ENCODE results near the gene ATP11A. TPM values are rescaled to one million over a fixed set of nuclear protein-coding genes. Genes with fewer than 3 reads are reported as not detected.

The ATP11A gene
- total and polyA plus RNA-seq, 7 donors: 3.9 to 48.6 (median 26.4) TPM

DNA sequence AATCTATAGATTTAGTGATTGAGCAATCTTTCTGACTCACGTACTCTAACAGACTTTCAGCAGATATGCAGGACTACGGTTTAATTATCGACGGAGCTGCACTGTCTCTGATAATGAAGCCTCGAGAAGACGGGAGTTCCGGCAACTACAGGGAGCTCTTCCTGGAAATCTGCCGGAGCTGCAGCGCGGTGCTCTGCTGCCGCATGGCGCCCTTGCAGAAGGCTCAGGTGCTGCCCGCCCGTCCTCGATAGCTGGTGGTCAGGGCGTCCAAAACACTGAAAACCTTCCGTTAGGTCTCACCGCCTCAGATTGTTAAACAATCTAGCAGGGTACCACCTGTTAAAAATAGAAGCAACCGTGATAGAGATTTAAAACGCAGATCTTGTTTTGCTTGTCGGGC is 166.0 kb downstream of the ATP11A start:
- H3K4me1 ChIP-seq: no peaks in the 10 kb centered on the region
- WGBS, 3 donors: 95 to 96% (median 95%) methylated on average over 21 of the region's 21 CpGs
- DNase-seq (no peak), ATAC-seq (no peak)
- H3K27ac ChIP-seq: no peak overlapping the region
- H3K36me3 ChIP-seq (ENCODE audit: insufficient read depth in 1 of 2, low read depth in 1 of 2): peaks cover 3 to 92% of the 10 kb centered on the region in 2 donors
- H3K27me3 ChIP-seq (ENCODE audit: insufficient read depth in 3 of 3, low read length in 2 of 3): no peaks in the 10 kb centered on the region
- H3K4me3 ChIP-seq: no peak overlapping the region
- TF ChIP-seq, protein P1, sequence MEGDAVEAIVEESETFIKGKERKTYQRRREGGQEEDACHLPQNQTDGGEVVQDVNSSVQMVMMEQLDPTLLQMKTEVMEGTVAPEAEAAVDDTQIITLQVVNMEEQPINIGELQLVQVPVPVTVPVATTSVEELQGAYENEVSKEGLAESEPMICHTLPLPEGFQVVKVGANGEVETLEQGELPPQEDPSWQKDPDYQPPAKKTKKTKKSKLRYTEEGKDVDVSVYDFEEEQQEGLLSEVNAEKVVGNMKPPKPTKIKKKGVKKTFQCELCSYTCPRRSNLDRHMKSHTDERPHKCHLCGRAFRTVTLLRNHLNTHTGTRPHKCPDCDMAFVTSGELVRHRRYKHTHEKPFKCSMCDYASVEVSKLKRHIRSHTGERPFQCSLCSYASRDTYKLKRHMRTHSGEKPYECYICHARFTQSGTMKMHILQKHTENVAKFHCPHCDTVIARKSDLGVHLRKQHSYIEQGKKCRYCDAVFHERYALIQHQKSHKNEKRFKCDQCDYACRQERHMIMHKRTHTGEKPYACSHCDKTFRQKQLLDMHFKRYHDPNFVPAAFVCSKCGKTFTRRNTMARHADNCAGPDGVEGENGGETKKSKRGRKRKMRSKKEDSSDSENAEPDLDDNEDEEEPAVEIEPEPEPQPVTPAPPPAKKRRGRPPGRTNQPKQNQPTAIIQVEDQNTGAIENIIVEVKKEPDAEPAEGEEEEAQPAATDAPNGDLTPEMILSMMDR (IDR thresholded peaks at IDR 0.05): no peak
- no peaks in the 10 kb centered on the region for H3K9me3 ChIP-seq
- intact Hi-C loops (cut with DNase I): no loop called here

GRCh38 chr13:112857914-112858490 is 168.2 kb downstream of the ATP11A start:
- no peak for ATAC-seq

GRCh38 chr13:112859128-112859816 is 169.4 kb downstream of the ATP11A start:
- WGBS, 3 donors: 83 to 87% (median 85%) methylated on average over 22 of the region's 22 CpGs
- intact Hi-C loops (cut with DNase I): no loop called here
- TF ChIP-seq, protein P1 (IDR thresholded peaks at IDR 0.05): no peak

More at GRCh38 chr13:112857914-112858490, 168.2 kb downstream of the ATP11A start:
- TF ChIP-seq, protein P1 (IDR thresholded peaks at IDR 0.05): no peak
- H3K27me3 ChIP-seq (ENCODE audit: insufficient read depth in 3 of 3, low read length in 2 of 3): no peaks in the 10 kb centered on the region
- no peak overlapping the region for H3K4me3 ChIP-seq
- H3K27ac ChIP-seq: no peak overlapping the region
- intact Hi-C loops (cut with DNase I): no loop called here
- no peaks in the 10 kb centered on the region for H3K9me3 ChIP-seq
- DNase-seq: no peak
- 94 to 95% (median 95%) methylated on average over 20 of the region's 20 CpGs for WGBS, 3 donors
- H3K4me1 ChIP-seq: no peaks in the 10 kb centered on the region
- peaks cover 6 to 89% of the 10 kb centered on the region in 2 donors for H3K36me3 ChIP-seq (ENCODE audit: insufficient read depth in 1 of 2, low read depth in 1 of 2)

GRCh38 chr13:112859817-112860190 is 170.0 kb downstream of the ATP11A start:
- Histone ChIP-seq H3K27ac (peak overlapping the region; percentile 16), H3K9me3 (no peaks in the 10 kb centered on the region), H3K36me3 (ENCODE audit: insufficient read depth in 1 of 2, low read depth in 1 of 2) (peaks cover 6 to 71% of the 10 kb centered on the region in 2 donors), H3K4me3 (no peak overlapping the region), H3K27me3 (ENCODE audit: insufficient read depth in 3 of 3, low read length in 2 of 3) (no peaks in the 10 kb centered on the region), H3K4me1 (no peaks in the 10 kb centered on the region)
- DNase-seq: peak in 1 of 2 donors; percentile 55
- intact Hi-C loops (cut with DNase I): no loop called here
- peak in 2 of 4 donors; percentile 35 to 37 for ATAC-seq
- TF ChIP-seq, protein P1 (IDR thresholded peaks at IDR 0.05): no peak
- WGBS, 3 donors: 61 to 76% (median 68%) methylated on average over 7 of the region's 7 CpGs

More at GRCh38 chr13:112859128-112859816, 169.4 kb downstream of the ATP11A start:
- Histone ChIP-seq H3K27me3 (ENCODE audit: insufficient read depth in 3 of 3, low read length in 2 of 3) (no peaks in the 10 kb centered on the region), H3K27ac (peak overlapping the region; percentile 16), H3K4me3 (no peak overlapping the region), H3K36me3 (ENCODE audit: insufficient read depth in 1 of 2, low read depth in 1 of 2) (peaks cover 6 to 76% of the 10 kb centered on the region in 2 donors), H3K9me3 (no peaks in the 10 kb centered on the region), H3K4me1 (no peaks in the 10 kb centered on the region)
- DNase-seq (no peak), ATAC-seq (no peak)

Data from psoas muscle (tissue), 8 donors.